ENCODE results near the gene PML.
"Not testable (repeated sequence)": the region's sequence is repeated elsewhere in the genome, so short reads cannot be mapped to it uniquely, and the experiment has no call there.

Gene PML

GRCh38 chr15:73957785-73958184 lies 36.7 kb upstream of the PML start:
- DNase-seq (ENCODE audit: low read depth), result no peak

GRCh38 chr15:73959012-73959581 lies 35.4 kb upstream of the PML start:
- DNase-seq (ENCODE audit: low read depth), result no peak

- no peak for DNase-seq (ENCODE audit: low read depth)
These were observed 34.7 kb upstream of the PML start for GRCh38 chr15:73959801-73960200.

GRCh38 chr15:73960472-73961070 lies 33.9 kb upstream of the PML start:
- not testable (repeated sequence) for DNase-seq (ENCODE audit: low read depth)

GRCh38 chr15:73962433-73962832 lies 32.1 kb upstream of the PML start:
- no peak for DNase-seq (ENCODE audit: low read depth)

GRCh38 chr15:73964736-73965093 lies 29.8 kb upstream of the PML start:
- DNase-seq (ENCODE audit: low read depth), result peak; percentile 65

- DNase-seq (ENCODE audit: low read depth), result no peak
These were observed 29.3 kb upstream of the PML start for GRCh38 chr15:73965094-73965757.

- DNase-seq (ENCODE audit: low read depth), result no peak
These were observed 28.8 kb upstream of the PML start for GRCh38 chr15:73965758-73966113.

GRCh38 chr15:73968461-73968860 lies 26.1 kb upstream of the PML start:
- no peak for DNase-seq (ENCODE audit: low read depth)

GRCh38 chr15:73969151-73969759 lies 25.3 kb upstream of the PML start:
- DNase-seq (ENCODE audit: low read depth), result no peak

GRCh38 chr15:73972984-73973682 lies 21.4 kb upstream of the PML start:
- DNase-seq (ENCODE audit: low read depth), result no peak

- not testable (repeated sequence) for DNase-seq (ENCODE audit: low read depth)
These were observed 20.8 kb upstream of the PML start for GRCh38 chr15:73973683-73974200.

GRCh38 chr15:73975440-73976125 lies 18.9 kb upstream of the PML start:
- DNase-seq (ENCODE audit: low read depth), result not testable (repeated sequence)

- DNase-seq (ENCODE audit: low read depth), result no peak
These were observed 15.6 kb upstream of the PML start for GRCh38 chr15:73978896-73979295.

GRCh38 chr15:73979636-73980035 lies 14.9 kb upstream of the PML start:
- no peak for DNase-seq (ENCODE audit: low read depth)

- no peak for DNase-seq (ENCODE audit: low read depth)
These were observed 12.7 kb upstream of the PML start for GRCh38 chr15:73981761-73982221.

- no peak for DNase-seq (ENCODE audit: low read depth)
These were observed 12.1 kb upstream of the PML start for GRCh38 chr15:73982222-73982962.

GRCh38 chr15:73983211-73983727 lies 11.2 kb upstream of the PML start:
- DNase-seq (ENCODE audit: low read depth), result no peak

GRCh38 chr15:73983773-73984172 lies 10.7 kb upstream of the PML start:
- no peak for DNase-seq (ENCODE audit: low read depth)

GRCh38 chr15:73984208-73984979 lies 10.1 kb upstream of the PML start:
- no peak for DNase-seq (ENCODE audit: low read depth)
